Measurements from ENCODE around the gene GDI1. TPM values are rescaled to one million over a fixed set of nuclear protein-coding genes. Genes with fewer than 3 reads are reported as not detected.

Gene GDI1
- total and polyA plus RNA-seq, 2 of the 8 experiments (the other 6 are each of a cell fraction or from before 2014, with no cell fraction given), result 83.1 to 136 TPM

- no peak overlapping the region for H2AFZ ChIP-seq (ENCODE audit: low read length)
- H4K8ac ChIP-seq (ENCODE audit: extremely low read depth, insufficient read depth, low read length), result no peak overlapping the region
- no peak overlapping the region for H2BK5ac ChIP-seq (ENCODE audit: low read depth, low read length)
- peaks cover 0 to 4% of the 10 kb centered on the region in 2 experiments for H4K20me1 ChIP-seq (replicated peaks in 1 of 2; ENCODE audit: control insufficient read depth in 1 of 2, insufficient read depth in 2 of 2, low read length in 2 of 2)
- peaks cover 4% of the 10 kb centered on the region; the same call in 1 of the 2 replicates for H3K23me2 ChIP-seq (ENCODE audit: low read depth, low read length)
- no CpG with 5 or more reads among the region's 5 CpGs for whole genome bisulfite sequencing, 2 experiments (ENCODE audit: extremely low coverage in 1 of 2, insufficient coverage in 1 of 2, insufficient read length in 1 of 2, insufficient replicate concordance in 2 of 2, low coverage in 1 of 2, low lambda C conversion rate in 2 of 2, missing lambda C conversion rate in 1 of 2)
- H3K36me3 ChIP-seq (ENCODE audit: control insufficient read depth in 2 of 4, insufficient read depth in 4 of 4, low read length in 3 of 4), result peaks cover 0 to 14% (median 7%) of the 10 kb centered on the region in 4 experiments; a peak in 5 of 8 replicates
- no peak overlapping the region for H2BK15ac ChIP-seq (ENCODE audit: low read length)
- POLR2A ChIA-PET (ENCODE audit: partially characterized antibody), result interaction anchor here (1.3 to 2.0 kb wide), 2 partner anchors 15 to 34 kb away, joined by 4 to 7 read pairs; partner anchors contain the start of gene RPL10
- peaks cover 3 to 9% of the 10 kb centered on the region in 2 experiments; a peak in 2 of 4 replicates for H3K79me2 ChIP-seq (ENCODE audit: control insufficient read depth in 1 of 2, insufficient read depth in 2 of 2, low read length in 2 of 2)
- no peak overlapping the region for H3K4me2 ChIP-seq (ENCODE audit: insufficient read depth in 1 of 2, low read depth in 2 of 2, low read length in 2 of 2)
- H3K9me3 ChIP-seq (ENCODE audit: insufficient read depth in 2 of 2, low read depth in 1 of 2, low read length in 1 of 2), result no peaks in the 10 kb centered on the region
- CTCF ChIA-PET (ENCODE audit: partially characterized antibody), result interaction anchor here (0.6 to 1.9 kb wide), 3 partner anchors 18 to 77 kb away, joined by 3 to 7 read pairs (median 3); no protein-coding TSS in a partner anchor
- H2BK20ac ChIP-seq (ENCODE audit: low read length), result no peak overlapping the region
- no peak overlapping the region for H2BK12ac ChIP-seq (ENCODE audit: low read depth, low read length)
- no peak overlapping the region for H3K27ac ChIP-seq (ENCODE audit: low read depth, low read length)
- H4K91ac ChIP-seq (replicated peaks; ENCODE audit: insufficient read length, low read length), result no peak overlapping the region
- no peak overlapping the region for H2AK5ac ChIP-seq (ENCODE audit: low read depth, low read length)
- H3K4me1 ChIP-seq (replicated peaks in 1 of 4; ENCODE audit: control insufficient read depth in 3 of 4, insufficient read depth in 4 of 4, low read length in 3 of 4), result no peaks in the 10 kb centered on the region
- DNase-seq (ENCODE audit: low read depth in 1 of 2, low spot score in 2 of 2) (no peak), FAIRE-seq (no peak)
- H4K5ac ChIP-seq (ENCODE audit: insufficient read length, low read depth, low read length), result no peak overlapping the region
- no peaks in the 10 kb centered on the region for H3K27me3 ChIP-seq (replicated peaks in 1 of 4; ENCODE audit: control insufficient read depth in 3 of 4, extremely low read depth in 1 of 4, insufficient read depth in 3 of 4, low read length in 3 of 4)
- no peak overlapping the region for H3K4me3 ChIP-seq (ENCODE audit: extremely low read depth in 1 of 4, insufficient read depth in 2 of 4, low read depth in 3 of 4, low read length in 4 of 4)
- H3K56ac ChIP-seq (replicated peaks; ENCODE audit: insufficient read length, low read depth, low read length), result no peak overlapping the region
- H3K18ac ChIP-seq (ENCODE audit: extremely low read depth, low read length), result no peak overlapping the region
- no peaks in the 10 kb centered on the region for H3K79me1 ChIP-seq (ENCODE audit: low read depth, low read length)
- no peak overlapping the region for H3K14ac ChIP-seq (ENCODE audit: insufficient read length)
- H3K9ac ChIP-seq (replicated peaks in 1 of 4; ENCODE audit: extremely low read depth in 1 of 4, low read depth in 3 of 4, low read length in 3 of 4), result no peak overlapping the region
- H3K4ac ChIP-seq (replicated peaks; ENCODE audit: insufficient read length, low read depth, low read length), result no peak overlapping the region
- no peak overlapping the region for H3K23ac ChIP-seq (ENCODE audit: insufficient read length)
- no peak overlapping the region for H2BK120ac ChIP-seq (replicated peaks; ENCODE audit: low read depth, low read length)
- TF ChIP-seq BRCA1 (IDR thresholded peaks at IDR 0.05; ENCODE audit: low read depth, low read length) (no peak), KDM4A (IDR thresholded peaks at IDR 0.05; ENCODE audit: low read depth, low read length, severe bottlenecking) (no peak), BACH1 (IDR thresholded peaks at IDR 0.05; ENCODE audit: low read length) (no peak), CTBP2 (IDR thresholded peaks at IDR 0.05; ENCODE audit: borderline replicate concordance, insufficient read depth, insufficient read length, low read length) (no peak), E2F6 (IDR thresholded peaks at IDR 0.05) (no peak), NANOG (IDR thresholded peaks at IDR 0.05; ENCODE audit: insufficient read depth, low read depth, low read length, poor library complexity, severe bottlenecking) (no peak), TAF1 (IDR thresholded peaks at IDR 0.05; ENCODE audit: low read depth, low read length) (no peak), CBX8 (IDR thresholded peaks at IDR 0.05; ENCODE audit: borderline replicate concordance, low read depth, low read length) (no peak), TBP (IDR thresholded peaks at IDR 0.05; ENCODE audit: low read depth, low read length) (no peak), HDAC2 (IDR thresholded peaks at IDR 0.05; ENCODE audit: borderline replicate concordance in 1 of 2, low read depth in 2 of 2, low read length in 2 of 2) (no peak), SRF (IDR thresholded peaks at IDR 0.05; ENCODE audit: low read depth, low read length) (no peak)
- TF ChIP-seq, protein P1, sequence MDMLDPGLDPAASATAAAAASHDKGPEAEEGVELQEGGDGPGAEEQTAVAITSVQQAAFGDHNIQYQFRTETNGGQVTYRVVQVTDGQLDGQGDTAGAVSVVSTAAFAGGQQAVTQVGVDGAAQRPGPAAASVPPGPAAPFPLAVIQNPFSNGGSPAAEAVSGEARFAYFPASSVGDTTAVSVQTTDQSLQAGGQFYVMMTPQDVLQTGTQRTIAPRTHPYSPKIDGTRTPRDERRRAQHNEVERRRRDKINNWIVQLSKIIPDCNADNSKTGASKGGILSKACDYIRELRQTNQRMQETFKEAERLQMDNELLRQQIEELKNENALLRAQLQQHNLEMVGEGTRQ (IDR thresholded peaks at IDR 0.05; ENCODE audit: low read length), result no peak
Observed at GRCh38 chrX:154431341-154431740, 5.6 kb upstream of the GDI1 start.

Data from H1 (cell line).